Spleen (tissue), 11 donors: ENCODE measurements around the gene SHC1. TPM values are rescaled to one million over a fixed set of nuclear protein-coding genes. Genes with fewer than 3 reads are reported as not detected.
"Not testable (repeated sequence)": the region's sequence is repeated elsewhere in the genome, so short reads cannot be mapped to it uniquely, and the experiment has no call there.

Experiments
- DNase-seq: peaks from one replicate; pipeline ENCODE4 v3.0.0-alpha.2; 2020
- H3K27ac ChIP-seq, 8 donors: fragments of 200-600 bp; sonication (generic) in 7 of 8; 1 replicate in 4 of 8; 2 replicates in 4 of 8; pipeline versions ENCODE4 v1.5.0 to v1.8.0; 2016 to 2021; ENCODE audit warnings: inconsistent platforms in 4 of 8, mild to moderate bottlenecking in 4 of 8, moderate library complexity in 1 of 8
- H3K27me3 ChIP-seq, 7 donors: fragments of 200-600 bp; sonication (generic) in 6 of 7; replicated peaks in 1 of 7; 1 replicate in 4 of 7; 2 replicates in 3 of 7; pipeline versions ENCODE4 v1.5.0 to v1.8.0; 2016 to 2021; ENCODE audit warnings: inconsistent platforms in 3 of 7, mild to moderate bottlenecking in 1 of 7
- H3K36me3 ChIP-seq, 6 donors: fragments of 200-600 bp; sonication (generic) in 5 of 6; 1 replicate in 4 of 6; 2 replicates in 2 of 6; pipeline versions ENCODE4 v1.5.0 to v1.8.0; 2016 to 2021; ENCODE audit warnings: inconsistent platforms in 2 of 6
- H3K4me1 ChIP-seq, 6 donors: fragments of 200-600 bp; sonication (generic) in 5 of 6; 1 replicate in 3 of 6; 2 replicates in 3 of 6; pipeline versions ENCODE4 v1.5.0 to v1.8.0; 2016 to 2021; ENCODE audit warnings: inconsistent platforms in 3 of 6
- H3K4me3 ChIP-seq, 8 donors: fragments of 200-600 bp; sonication (generic) in 7 of 8; 1 replicate in 4 of 8; 2 replicates in 4 of 8; pipeline versions ENCODE4 v1.5.0 to v1.8.0; 2016 to 2021; ENCODE audit warnings: inconsistent platforms in 4 of 8, mild to moderate bottlenecking in 4 of 8, moderate library complexity in 2 of 8
- H3K9me3 ChIP-seq, 8 donors: fragments of 200-600 bp; sonication (generic) in 7 of 8; 1 replicate in 4 of 8; 2 replicates in 4 of 8; pipeline versions ENCODE4 v1.5.0 to v1.8.0; 2016 to 2021; ENCODE audit warnings: inconsistent platforms in 4 of 8
- CTCF ChIP-seq, 11 experiments: fragments of 200-600 bp in 7 of 11; fragments of 450-650 bp in 4 of 11; sonication (generic) in 4 of 11; IDR thresholded peaks in 8 of 11; conservative IDR thresholded peaks in 3 of 11; 1 replicate in 7 of 11; 2 replicates in 4 of 11; pipeline versions ENCODE4 v1.4.0 to v1.8.0; 2016 to 2021; ENCODE audit warnings: antibody characterized with exemption in 11 of 11, inconsistent platforms in 4 of 11, mild to moderate bottlenecking in 1 of 11
- POLR2A ChIP-seq, 3 donors: fragments of 450-650 bp; IDR thresholded peaks; one replicate each; pipeline ENCODE4 v1.5.1; 2017; ENCODE audit warnings: antibody characterized with exemption in 3 of 3, mild to moderate bottlenecking in 1 of 3
- POLR2AphosphoS5 ChIP-seq, 3 donors: sonication (generic); formaldehyde crosslinking; IDR thresholded peaks; one replicate each; pipeline ENCODE4 v1.5.1; 2017; ENCODE audit warnings: antibody characterized with exemption in 3 of 3
- WGBS, 5 donors: extraction: QIAGEN DNeasy Blood & Tissue Kit in 3 of 5; methylation state at CpG; one replicate each; pipeline versions ENCODE4 v1.1.5 to v1.1.7; 2013 to 2018; 5-methylcytosine and 5-hydroxymethylcytosine counted together
- intact Hi-C: fragments of 100-400 bp; cut with DNase I; formaldehyde crosslinking; loops from one replicate; pipeline ENCODE4 v1.15.0; 2023; ENCODE audit warnings: low total_unique reads
- polyA plus RNA-seq, 3 donors: library from polyadenylated mRNA; stranded (reverse); fragments of 200-250 nt; gene quantifications; one replicate each; pipeline ENCODE4 v1.2.1, GENCODE V29; 2013
- total RNA-seq, 7 donors: library from RNA; depleted of rRNA in 3 of 7; stranded (reverse); fragments of >200 nt in 3 of 7; fragmentation: NEBNext Ultra II Directional in 4 of 7; extraction: Animal tissue kit (Norgen Biotek cat#: 25700) in 4 of 7; gene quantifications; one replicate each; pipeline versions ENCODE4 v1.1.0 to v1.2.1, GENCODE V29; 2016 to 2021
- donor health status: healthy with polysubstance abuse.
- donor health status: DM: no; HTN: no; CAD: no; lungs with moderate emphysema.
- donor health status: DM: no; HTN: no; CAD: no.
- donor health status: Bipolar disorder and iron deficiency.
- donor health status: healthy.
- donor health status: DM: no; HTN: no; CAD: no.
- donor health status: DM: yes; HTN: yes; CAD: no.

SHC1 gene
- total and polyA plus RNA-seq, 10 donors = 36.8 to 133 (median 92.3) TPM

GRCh38 chr1:154978360-154978759 lies 7.8 kb upstream of the SHC1 start:
- TF ChIP-seq POLR2AphosphoS5 (IDR thresholded peaks at IDR 0.05) = no peak
- no peak for TF ChIP-seq CTCF (IDR thresholded peaks at IDR 0.05 in 8 of 11, conservative IDR thresholded peaks at IDR 0.05 in 3 of 11)
- no peak overlapping the region for H3K27ac ChIP-seq
- H3K4me1 ChIP-seq = peaks cover 3 to 50% (median 24%) of the 10 kb centered on the region in 6 donors
- H3K27me3 ChIP-seq = no peaks in the 10 kb centered on the region
- intact Hi-C loops = no loop called here
- DNase-seq = no peak
- 90 to 99% (median 92%) methylated on average over 3 of the region's 3 CpGs for whole genome bisulfite sequencing, 5 donors
- peaks cover 0 to 20% (median 0%) of the 10 kb centered on the region in 6 donors for H3K36me3 ChIP-seq
- no peaks in the 10 kb centered on the region for H3K9me3 ChIP-seq
- no peak overlapping the region for H3K4me3 ChIP-seq

- Histone ChIP-seq H3K36me3 (peaks cover 0 to 20% (median 0%) of the 10 kb centered on the region in 6 donors), H3K4me1 (peaks cover 8 to 52% (median 28%) of the 10 kb centered on the region in 6 donors), H3K27ac (peak overlapping the region in 3 of 8 donors; percentile 13 to 99 (median 23))
- H3K27me3 ChIP-seq, intact Hi-C loops, H3K4me3 ChIP-seq, DNase-seq, H3K9me3 ChIP-seq: not testable (repeated sequence)
- WGBS, 5 donors = 49 to 57% (median 49%) methylated on average over 3 of the region's 3 CpGs
These were observed 7.2 kb upstream of the SHC1 start for GRCh38 chr1:154977762-154978161.

- Histone ChIP-seq H3K27me3 (no peaks in the 10 kb centered on the region), H3K4me1 (peaks cover 29 to 63% (median 40%) of the 10 kb centered on the region in 6 donors), H3K9me3 (no peaks in the 10 kb centered on the region), H3K27ac (peak overlapping the region; percentile 88 to 100 (median 98)), H3K36me3 (peaks cover 0 to 24% (median 0%) of the 10 kb centered on the region in 6 donors), H3K4me3 (peak overlapping the region; percentile 40 to 81 (median 64))
- DNase-seq = peak; percentile 92
- no peak for TF ChIP-seq CTCF (IDR thresholded peaks at IDR 0.05 in 8 of 11, conservative IDR thresholded peaks at IDR 0.05 in 3 of 11)
- peak in 1 of 3 donors; percentile 8 for TF ChIP-seq POLR2A (IDR thresholded peaks at IDR 0.05)
- peak; percentile 33 to 71 (median 65) for TF ChIP-seq POLR2AphosphoS5 (IDR thresholded peaks at IDR 0.05)
- 0% methylated on average over 24 of the region's 24 CpGs for WGBS, 5 donors
- intact Hi-C loops = no loop called here
These were observed 5.0 kb upstream of the SHC1 start for GRCh38 chr1:154975409-154976059.

- Histone ChIP-seq H3K27ac (peak overlapping the region; percentile 88 to 100 (median 98)), H3K4me1 (peaks cover 29 to 69% (median 47%) of the 10 kb centered on the region in 6 donors), H3K36me3 (peaks cover 0 to 23% (median 0%) of the 10 kb centered on the region in 6 donors), H3K4me3 (peak overlapping the region; percentile 40 to 81 (median 64)), H3K9me3 (no peaks in the 10 kb centered on the region), H3K27me3 (no peaks in the 10 kb centered on the region)
- TF ChIP-seq POLR2A (IDR thresholded peaks at IDR 0.05) = peak in 1 of 3 donors; percentile 90
- TF ChIP-seq POLR2AphosphoS5 (IDR thresholded peaks at IDR 0.05) = peak in 2 of 3 donors; percentile 87 to 89
- TF ChIP-seq CTCF (IDR thresholded peaks at IDR 0.05 in 8 of 11, conservative IDR thresholded peaks at IDR 0.05 in 3 of 11) = no peak
- WGBS, 5 donors = 0% methylated on average over 30 of the region's 30 CpGs
- intact Hi-C loops = no loop called here
- DNase-seq = peak; percentile 96
These were observed 4.4 kb upstream of the SHC1 start for GRCh38 chr1:154974808-154975408.
